Measurements from ENCODE around the gene FLRT3. TPM values are rescaled to one million over a fixed set of nuclear protein-coding genes. Genes with fewer than 3 reads are reported as not detected.

Gene FLRT3
- total and polyA plus RNA-seq, 11 donors: 0.04 to 6.9 (median 0.11) TPM; not detected in 1

DNA sequence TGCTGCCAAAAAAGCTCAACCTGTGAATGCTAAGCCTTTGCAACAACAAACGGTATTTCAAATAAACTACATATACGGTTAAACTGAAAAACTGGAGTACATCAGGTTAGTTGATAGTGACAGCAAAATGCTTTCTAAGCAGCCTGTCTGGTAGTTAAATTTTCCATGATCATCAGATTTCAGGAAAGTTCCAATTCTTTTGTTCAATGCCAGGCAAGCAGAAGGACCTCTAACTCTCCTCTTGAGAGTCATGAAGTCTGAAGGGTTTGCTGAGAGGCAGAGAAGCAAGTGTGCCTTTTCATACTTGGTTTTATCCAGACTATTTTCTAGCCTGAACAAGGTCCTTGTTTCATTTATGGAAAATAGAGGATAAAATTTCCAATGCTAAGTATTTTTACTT lies 4.5 kb downstream of the FLRT3 start:
- DNase-seq: no peak
- ATAC-seq: no peak
- intact Hi-C loops (cut with DNase I): no loop called here
- 76 to 90% (median 86%) methylated on average over 2 of the region's 2 CpGs for WGBS, 4 donors
- no peaks in the 10 kb centered on the region for H3K9me3 ChIP-seq
- no peaks in the 10 kb centered on the region for H3K36me3 ChIP-seq
- H3K4me3 ChIP-seq: no peak overlapping the region
- no peak overlapping the region for H3K27ac ChIP-seq
- no peak for TF ChIP-seq POLR2A (IDR thresholded peaks at IDR 0.05)
- TF ChIP-seq, protein P1, sequence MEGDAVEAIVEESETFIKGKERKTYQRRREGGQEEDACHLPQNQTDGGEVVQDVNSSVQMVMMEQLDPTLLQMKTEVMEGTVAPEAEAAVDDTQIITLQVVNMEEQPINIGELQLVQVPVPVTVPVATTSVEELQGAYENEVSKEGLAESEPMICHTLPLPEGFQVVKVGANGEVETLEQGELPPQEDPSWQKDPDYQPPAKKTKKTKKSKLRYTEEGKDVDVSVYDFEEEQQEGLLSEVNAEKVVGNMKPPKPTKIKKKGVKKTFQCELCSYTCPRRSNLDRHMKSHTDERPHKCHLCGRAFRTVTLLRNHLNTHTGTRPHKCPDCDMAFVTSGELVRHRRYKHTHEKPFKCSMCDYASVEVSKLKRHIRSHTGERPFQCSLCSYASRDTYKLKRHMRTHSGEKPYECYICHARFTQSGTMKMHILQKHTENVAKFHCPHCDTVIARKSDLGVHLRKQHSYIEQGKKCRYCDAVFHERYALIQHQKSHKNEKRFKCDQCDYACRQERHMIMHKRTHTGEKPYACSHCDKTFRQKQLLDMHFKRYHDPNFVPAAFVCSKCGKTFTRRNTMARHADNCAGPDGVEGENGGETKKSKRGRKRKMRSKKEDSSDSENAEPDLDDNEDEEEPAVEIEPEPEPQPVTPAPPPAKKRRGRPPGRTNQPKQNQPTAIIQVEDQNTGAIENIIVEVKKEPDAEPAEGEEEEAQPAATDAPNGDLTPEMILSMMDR (IDR thresholded peaks at IDR 0.05): no peak
- H3K27me3 ChIP-seq: no peaks in the 10 kb centered on the region
- peaks cover 0 to 3% (median 0%) of the 10 kb centered on the region in 12 donors for H3K4me1 ChIP-seq

DNA sequence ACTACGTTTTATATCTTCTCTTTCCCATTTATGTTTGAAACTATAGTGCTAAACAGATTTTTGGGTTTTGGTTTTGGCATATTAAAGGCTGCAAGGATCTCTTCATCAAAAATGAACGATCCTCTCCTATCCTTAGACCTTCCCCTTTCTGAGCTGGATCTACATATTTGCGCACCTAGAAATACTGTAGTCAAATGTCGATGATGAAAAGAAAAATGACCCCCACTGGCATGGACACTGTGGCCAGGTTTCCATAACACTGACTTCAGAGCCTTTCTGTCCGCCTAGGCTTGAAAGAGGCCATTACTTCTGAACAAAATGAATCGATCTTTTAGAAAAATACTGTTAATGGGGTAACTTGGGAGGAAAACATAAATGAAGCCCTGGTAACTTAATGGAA lies 5.8 kb downstream of the FLRT3 start:
- Histone ChIP-seq H3K27me3 (no peaks in the 10 kb centered on the region), H3K4me1 (no peaks in the 10 kb centered on the region), H3K27ac (no peak overlapping the region), H3K36me3 (no peaks in the 10 kb centered on the region), H3K9me3 (no peaks in the 10 kb centered on the region), H3K4me3 (no peak overlapping the region)
- intact Hi-C loops (cut with DNase I): no loop called here
- ATAC-seq: no peak
- TF ChIP-seq, protein P1 (IDR thresholded peaks at IDR 0.05): no peak
- TF ChIP-seq POLR2A (IDR thresholded peaks at IDR 0.05): no peak
- 81 to 87% (median 83%) methylated on average over 6 of the region's 6 CpGs for WGBS, 4 donors
- no peak for DNase-seq

DNA sequence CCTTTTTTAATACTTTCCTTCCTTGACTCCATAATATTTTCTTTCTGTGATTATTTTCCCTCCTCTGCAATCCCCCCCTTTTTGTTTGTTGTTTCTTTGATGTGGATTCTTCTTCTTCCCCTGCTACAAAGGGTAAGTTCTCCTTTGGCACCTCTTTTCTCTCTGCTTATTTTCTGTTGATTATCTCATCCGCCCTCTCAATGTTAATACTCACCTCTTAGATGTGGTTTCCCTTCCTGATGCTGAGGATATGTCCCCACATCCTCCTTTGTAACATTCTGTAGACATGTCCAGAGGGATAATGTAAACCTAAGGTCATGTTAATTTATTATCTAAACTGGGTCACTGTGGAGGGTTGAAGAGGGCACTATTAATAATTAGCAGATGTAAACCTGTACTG lies 17.7 kb downstream of the FLRT3 start:
- intact Hi-C loops (cut with DNase I): no loop called here
- WGBS, 4 donors: 73 to 83% (median 78%) methylated on average over 1 of the region's 1 CpG
- H3K9me3 ChIP-seq: no peaks in the 10 kb centered on the region
- no peaks in the 10 kb centered on the region for H3K4me1 ChIP-seq
- no peak for DNase-seq
- H3K36me3 ChIP-seq: no peaks in the 10 kb centered on the region
- no peaks in the 10 kb centered on the region for H3K27me3 ChIP-seq
- no peak for TF ChIP-seq POLR2A (IDR thresholded peaks at IDR 0.05)
- TF ChIP-seq, protein P1 (IDR thresholded peaks at IDR 0.05): no peak
- ATAC-seq: no peak
- no peak overlapping the region for H3K4me3 ChIP-seq
- no peak overlapping the region for H3K27ac ChIP-seq

DNA sequence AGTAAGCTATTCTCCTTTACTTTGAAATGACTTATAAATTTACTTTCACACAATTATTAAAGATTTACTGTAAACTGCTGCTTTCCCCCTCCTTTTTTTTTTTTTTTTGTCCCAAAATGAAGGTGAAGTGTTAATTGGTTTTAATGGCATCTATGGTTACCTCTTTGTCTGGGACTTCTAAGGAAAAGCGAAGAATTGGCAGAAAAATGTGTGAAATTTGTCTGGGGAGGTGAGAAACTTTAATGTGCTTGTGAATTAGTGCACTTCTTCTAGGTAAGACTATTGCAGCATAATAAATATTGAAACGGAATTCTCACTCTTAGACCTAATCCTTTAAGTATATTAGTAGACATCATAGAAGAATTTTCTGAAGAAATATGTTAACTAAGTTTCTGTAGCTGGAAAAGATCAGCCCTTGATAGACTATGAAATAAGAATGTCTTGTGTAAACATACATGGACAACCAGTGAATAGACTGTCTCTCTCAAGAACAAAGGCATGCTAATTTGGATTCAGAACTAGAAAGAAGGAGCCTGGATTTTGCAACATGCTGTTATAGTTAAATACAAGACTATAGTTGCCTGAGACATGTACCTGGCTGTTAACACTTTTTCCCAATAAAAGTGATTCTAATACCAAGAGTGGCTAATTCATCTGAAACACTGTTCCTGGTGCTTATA lies 23.9 kb downstream of the FLRT3 start:
- Histone ChIP-seq H3K27ac (no peak overlapping the region), H3K27me3 (no peaks in the 10 kb centered on the region), H3K4me3 (no peak overlapping the region), H3K4me1 (no peaks in the 10 kb centered on the region), H3K9me3 (no peaks in the 10 kb centered on the region), H3K36me3 (no peaks in the 10 kb centered on the region)
- intact Hi-C loops (cut with DNase I): no loop called here
- 69 to 85% (median 74%) methylated on average over 2 of the region's 2 CpGs for WGBS, 4 donors
- ATAC-seq (no peak), DNase-seq (no peak)
- TF ChIP-seq, protein P1 (IDR thresholded peaks at IDR 0.05): no peak
- TF ChIP-seq POLR2A (IDR thresholded peaks at IDR 0.05): no peak
